Keratinocyte (primary cell): Measurements from ENCODE around the gene HOXC11.
A peak's percentile ranks its signal among the peaks of the same experiment; 100 is the strongest.

Experiments used
- EZH2 ChIP-seq: IDR thresholded peaks from one replicate; pipeline ENCODE4 v1.6.1; 2012; ENCODE audit warnings: inconsistent platforms, mild to moderate bottlenecking, low read length, moderate library complexity
- TF ChIP-seq, protein P1 (sequence below), 3 experiments: IDR thresholded peaks in 1 of 3; conservative IDR thresholded peaks in 1 of 3; optimal IDR thresholded peaks in 1 of 3; 2 replicates in 2 of 3; 3 replicates in 1 of 3; pipeline versions ENCODE3 to v1.5.1; 2011; ENCODE audit warnings: low read length in 3 of 3, mild to moderate bottlenecking in 3 of 3, moderate library complexity in 2 of 3, control low read depth in 1 of 3, inconsistent platforms in 1 of 3; ENCODE audit not compliant: insufficient read depth in 2 of 3; ENCODE audit errors: extremely low read depth in 1 of 3

DNA sequence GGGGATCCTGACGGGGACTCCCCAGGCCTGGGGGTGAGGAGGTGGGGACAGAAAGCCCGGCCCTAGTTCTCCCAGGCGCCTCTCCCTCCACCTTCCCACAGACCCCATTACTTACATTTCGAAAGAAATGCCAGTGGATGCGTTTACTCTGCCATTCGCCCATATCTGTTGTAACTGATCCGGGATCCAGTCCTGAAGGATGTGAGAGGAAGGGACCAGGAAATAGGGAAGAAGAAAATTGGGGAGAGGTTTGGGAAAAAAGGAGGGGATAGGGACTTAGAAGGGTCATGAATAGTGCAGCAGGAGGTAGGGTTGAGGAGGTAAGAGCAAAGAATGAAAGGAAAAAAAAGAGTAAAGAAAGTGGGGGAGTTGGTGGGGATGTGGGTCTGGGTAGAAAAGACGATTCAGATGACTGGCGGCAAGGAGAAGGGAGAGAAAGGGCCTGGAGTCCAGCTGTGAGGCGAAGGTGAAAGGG lies 17.1 kb upstream of the HOXC11 start:
- TF ChIP-seq, protein P1, sequence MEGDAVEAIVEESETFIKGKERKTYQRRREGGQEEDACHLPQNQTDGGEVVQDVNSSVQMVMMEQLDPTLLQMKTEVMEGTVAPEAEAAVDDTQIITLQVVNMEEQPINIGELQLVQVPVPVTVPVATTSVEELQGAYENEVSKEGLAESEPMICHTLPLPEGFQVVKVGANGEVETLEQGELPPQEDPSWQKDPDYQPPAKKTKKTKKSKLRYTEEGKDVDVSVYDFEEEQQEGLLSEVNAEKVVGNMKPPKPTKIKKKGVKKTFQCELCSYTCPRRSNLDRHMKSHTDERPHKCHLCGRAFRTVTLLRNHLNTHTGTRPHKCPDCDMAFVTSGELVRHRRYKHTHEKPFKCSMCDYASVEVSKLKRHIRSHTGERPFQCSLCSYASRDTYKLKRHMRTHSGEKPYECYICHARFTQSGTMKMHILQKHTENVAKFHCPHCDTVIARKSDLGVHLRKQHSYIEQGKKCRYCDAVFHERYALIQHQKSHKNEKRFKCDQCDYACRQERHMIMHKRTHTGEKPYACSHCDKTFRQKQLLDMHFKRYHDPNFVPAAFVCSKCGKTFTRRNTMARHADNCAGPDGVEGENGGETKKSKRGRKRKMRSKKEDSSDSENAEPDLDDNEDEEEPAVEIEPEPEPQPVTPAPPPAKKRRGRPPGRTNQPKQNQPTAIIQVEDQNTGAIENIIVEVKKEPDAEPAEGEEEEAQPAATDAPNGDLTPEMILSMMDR (optimal IDR thresholded peaks at IDR 0.05 in 1 of 3, IDR thresholded peaks at IDR 0.05 in 1 of 3, conservative IDR thresholded peaks at IDR 0.05 in 1 of 3; ENCODE audit: extremely low read depth in 1 of 3, insufficient read depth in 2 of 3, low read length in 3 of 3): no peak
- TF ChIP-seq EZH2: peak; percentile 93
